OCI-LY3 (cell line): ENCODE measurements around the gene MYL6B.

Experiments used
- CTCF ChIP-seq: fragments of 200-600, 300-600 bp; sonication (generic); IDR thresholded peaks from 2 replicates; pipeline ENCODE4 v1.5.1; 2014; ENCODE audit warnings: antibody characterized with exemption, low read length, low read depth
- EZH2phosphoT487 ChIP-seq: fragments of 200-600 bp; shearing (Covaris generic); IDR thresholded peaks from 2 replicates; pipeline ENCODE4 v1.6.1; 2018; ENCODE audit warnings: antibody characterized with exemption, mixed run types, low read depth

GRCh38 chr12:56124133-56124532, 28.3 kb upstream of the MYL6B start:
- no peak for TF ChIP-seq CTCF
- TF ChIP-seq EZH2phosphoT487: no peak
